Ishikawa (cell line): ENCODE data around the gene BBLN.
A peak's percentile ranks its signal among the peaks of the same experiment; 100 is the strongest.

Experiments used
- CEBPB ChIP-seq: IDR thresholded peaks from 2 replicates; pipeline ENCODE4 v1.6.1; 2012
- CREB1 ChIP-seq: IDR thresholded peaks from 2 replicates; pipeline ENCODE4 v1.6.1; 2012; ENCODE audit warnings: low read depth
- EGR1 ChIP-seq: IDR thresholded peaks from 2 replicates; pipeline ENCODE4 v1.6.1; 2012
- EP300 ChIP-seq: IDR thresholded peaks from 2 replicates; pipeline ENCODE4 v1.6.1; 2012; ENCODE audit warnings: borderline replicate concordance
- FOXM1 ChIP-seq: IDR thresholded peaks from 2 replicates; pipeline ENCODE4 v1.6.1; 2012; ENCODE audit warnings: low read depth, borderline replicate concordance
- MAX ChIP-seq: IDR thresholded peaks from 2 replicates; pipeline ENCODE4 v1.6.1; 2012
- NFIC ChIP-seq: IDR thresholded peaks from 2 replicates; pipeline ENCODE4 v1.6.1; 2012
- RAD21 ChIP-seq: IDR thresholded peaks from 2 replicates; pipeline ENCODE4 v1.6.1; 2012; ENCODE audit warnings: low read depth
- REST ChIP-seq: IDR thresholded peaks from 2 replicates; pipeline ENCODE4 v1.6.1; 2012; ENCODE audit warnings: low read depth, mild to moderate bottlenecking
- TAF1 ChIP-seq: IDR thresholded peaks from 2 replicates; pipeline ENCODE4 v1.6.1; 2012; ENCODE audit warnings: low read depth, mild to moderate bottlenecking
- TCF12 ChIP-seq: IDR thresholded peaks from 2 replicates; pipeline ENCODE4 v1.6.1; 2012; ENCODE audit warnings: low read depth
- TEAD4 ChIP-seq: IDR thresholded peaks from 2 replicates; pipeline ENCODE4 v1.6.1; 2012
- USF1 ChIP-seq: IDR thresholded peaks from 2 replicates; pipeline ENCODE4 v1.6.1; 2012
- YY1 ChIP-seq: IDR thresholded peaks from 2 replicates; pipeline ENCODE4 v1.6.1; 2012; ENCODE audit warnings: low read depth
- ZBTB7A ChIP-seq: IDR thresholded peaks from 2 replicates; pipeline ENCODE4 v1.6.1; 2012; ENCODE audit warnings: low read depth

Gene BBLN

DNA sequence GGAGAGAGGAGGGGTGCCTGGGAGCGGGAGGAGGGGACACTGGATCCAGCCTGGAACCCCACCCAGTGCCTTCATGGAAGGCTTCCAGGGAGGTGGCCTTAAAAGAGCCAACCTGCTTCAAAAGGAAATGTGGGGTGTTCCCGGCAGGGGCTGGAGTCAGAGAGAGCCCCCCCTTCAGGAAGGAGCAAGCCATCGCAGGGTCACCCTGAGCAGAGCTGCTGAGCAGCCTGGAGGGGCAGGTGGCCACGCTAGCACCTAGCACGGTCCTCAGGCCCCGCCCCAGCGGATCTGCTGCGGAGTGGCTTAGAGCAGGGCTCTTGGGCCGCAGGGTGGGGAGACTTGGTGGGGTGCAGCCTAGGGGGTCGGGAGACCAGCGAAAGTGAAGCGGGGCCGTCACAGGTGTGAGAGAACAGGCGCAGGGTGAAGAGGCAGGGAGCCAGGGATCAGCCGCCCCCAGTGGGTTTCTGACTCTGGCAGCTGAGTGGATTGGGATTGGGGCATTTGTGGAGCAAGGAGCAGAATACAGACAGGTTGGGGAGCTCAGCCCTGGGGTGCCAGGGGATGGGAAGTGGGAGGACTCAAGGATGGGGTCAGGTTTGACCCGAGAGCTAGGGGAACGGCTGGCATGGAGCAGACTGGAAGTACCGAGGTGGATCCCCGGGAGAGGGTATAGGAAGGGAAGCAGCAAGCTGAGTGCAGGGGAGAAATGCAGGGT is 9.3 kb upstream of the BBLN start:
- TF ChIP-seq CEBPB: no peak
- no peak for TF ChIP-seq EGR1
- no peak for TF ChIP-seq TAF1
- TF ChIP-seq TEAD4: no peak
- no peak for TF ChIP-seq REST
- TF ChIP-seq CREB1: no peak
- TF ChIP-seq TCF12: no peak
- no peak for TF ChIP-seq NFIC
- no peak for TF ChIP-seq USF1
- no peak for TF ChIP-seq ZBTB7A

DNA sequence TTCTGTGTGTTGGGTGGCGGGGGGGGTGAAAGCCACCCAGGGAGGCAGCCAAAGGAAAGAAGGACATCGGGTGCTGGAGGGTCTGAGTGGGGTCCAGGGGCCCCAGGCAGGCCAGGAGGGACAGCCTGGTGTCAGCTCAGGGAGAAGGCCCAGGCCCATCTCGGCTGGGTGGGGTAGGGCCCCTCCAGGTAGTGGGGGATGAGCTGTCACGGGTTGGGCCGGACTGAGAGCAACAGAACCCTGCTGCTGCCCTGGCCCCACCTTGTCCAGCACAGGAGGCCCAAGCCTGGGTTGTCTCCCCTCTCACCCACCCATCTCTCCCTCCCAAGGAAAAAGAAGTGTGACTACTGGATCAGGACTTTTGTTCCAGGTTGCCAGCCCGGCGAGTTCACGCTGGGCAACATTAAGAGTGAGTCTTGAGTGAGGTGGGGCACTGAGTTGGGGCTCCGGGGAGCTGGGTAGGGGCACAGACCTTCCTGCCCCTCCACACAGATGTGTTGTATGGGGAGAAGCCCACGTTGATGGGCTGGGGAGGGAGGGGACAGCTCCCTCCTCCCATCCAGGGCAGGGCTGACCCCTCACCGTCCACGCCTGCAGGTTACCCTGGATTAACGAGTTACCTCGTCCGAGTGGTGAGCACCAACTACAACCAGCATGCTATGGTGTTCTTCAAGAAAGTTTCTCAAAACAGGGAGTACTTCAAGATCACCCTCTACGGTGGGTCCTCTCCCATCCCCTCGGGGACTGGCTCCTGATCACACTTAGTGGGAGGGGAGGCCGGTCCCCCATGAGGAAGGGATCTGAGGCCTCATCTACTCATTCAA is 8.5 kb upstream of the BBLN start:
- TF ChIP-seq NFIC (no peak), FOXM1 (no peak), MAX (no peak)

DNA sequence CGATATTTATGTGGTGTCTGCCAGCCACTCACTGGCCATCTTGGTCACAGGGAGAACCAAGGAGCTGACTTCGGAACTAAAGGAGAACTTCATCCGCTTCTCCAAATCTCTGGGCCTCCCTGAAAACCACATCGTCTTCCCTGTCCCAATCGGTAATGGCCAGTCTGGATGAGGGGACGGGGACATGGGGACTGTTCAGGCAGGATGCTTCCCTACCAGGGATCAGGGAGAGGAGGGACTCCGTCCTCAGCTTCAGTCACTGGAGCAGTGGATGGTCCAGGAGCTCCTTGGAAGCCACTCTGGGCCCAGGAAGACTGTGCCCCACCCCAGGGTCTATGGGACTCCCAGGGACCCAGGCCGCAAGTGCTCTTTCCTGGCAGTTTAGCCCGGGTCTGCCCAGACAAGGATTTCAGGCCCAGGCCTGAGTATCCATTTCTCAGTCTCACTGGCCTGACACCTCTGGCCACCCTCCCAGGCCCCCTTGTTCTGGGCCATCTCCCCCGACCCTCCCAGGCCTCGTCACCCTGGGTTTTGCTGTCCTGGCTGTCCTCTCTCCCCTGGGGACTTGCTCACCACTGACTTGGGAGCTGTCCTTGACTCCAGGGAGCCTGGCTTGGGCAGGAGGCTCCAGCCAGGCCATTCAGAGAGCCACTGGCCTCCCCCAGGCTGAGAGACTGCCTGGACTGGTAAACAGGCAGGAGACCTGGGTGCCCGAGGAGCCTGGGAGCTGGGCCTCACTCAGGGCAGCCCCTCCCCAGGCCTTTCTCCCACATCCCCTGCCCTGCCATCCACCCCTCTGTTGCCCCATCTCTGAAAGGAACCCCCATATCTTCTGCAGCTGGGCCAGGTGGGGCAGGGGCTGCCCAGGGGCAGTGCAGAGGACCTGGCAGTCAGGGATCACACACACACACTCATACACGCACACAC is 7.7 kb upstream of the BBLN start:
- TF ChIP-seq ZBTB7A: no peak
- TF ChIP-seq EP300: no peak
- no peak for TF ChIP-seq TAF1
- no peak for TF ChIP-seq USF1
- TF ChIP-seq CEBPB: no peak
- no peak for TF ChIP-seq RAD21
- no peak for TF ChIP-seq MAX
- no peak for TF ChIP-seq TEAD4
- TF ChIP-seq FOXM1: no peak
- no peak for TF ChIP-seq YY1
- no peak for TF ChIP-seq REST
- no peak for TF ChIP-seq TCF12

- TF ChIP-seq MAX (peak; percentile 23; the same call in 1 of the 2 replicates), USF1 (0 out of 2 replicates have a peak, but pooled peaks have one; percentile 26), TAF1 (no peak)
Observed at GRCh38 chr9:128153060-128153946, 6.8 kb upstream of the BBLN start.
